GM18858 (cell line): ENCODE results near the gene TMED1.
"Not testable (repeated sequence)": the region's sequence is repeated elsewhere in the genome, so short reads cannot be mapped to it uniquely, and the experiment has no call there.

Experiments
- ATAC-seq: cut with Tn5 transposase; IDR thresholded peaks from one replicate; pipeline ENCODE4 v1.9.1; 2021; ENCODE audit not compliant: unreplicated experiment

Gene TMED1, protein sequence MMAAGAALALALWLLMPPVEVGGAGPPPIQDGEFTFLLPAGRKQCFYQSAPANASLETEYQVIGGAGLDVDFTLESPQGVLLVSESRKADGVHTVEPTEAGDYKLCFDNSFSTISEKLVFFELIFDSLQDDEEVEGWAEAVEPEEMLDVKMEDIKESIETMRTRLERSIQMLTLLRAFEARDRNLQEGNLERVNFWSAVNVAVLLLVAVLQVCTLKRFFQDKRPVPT

DNA sequence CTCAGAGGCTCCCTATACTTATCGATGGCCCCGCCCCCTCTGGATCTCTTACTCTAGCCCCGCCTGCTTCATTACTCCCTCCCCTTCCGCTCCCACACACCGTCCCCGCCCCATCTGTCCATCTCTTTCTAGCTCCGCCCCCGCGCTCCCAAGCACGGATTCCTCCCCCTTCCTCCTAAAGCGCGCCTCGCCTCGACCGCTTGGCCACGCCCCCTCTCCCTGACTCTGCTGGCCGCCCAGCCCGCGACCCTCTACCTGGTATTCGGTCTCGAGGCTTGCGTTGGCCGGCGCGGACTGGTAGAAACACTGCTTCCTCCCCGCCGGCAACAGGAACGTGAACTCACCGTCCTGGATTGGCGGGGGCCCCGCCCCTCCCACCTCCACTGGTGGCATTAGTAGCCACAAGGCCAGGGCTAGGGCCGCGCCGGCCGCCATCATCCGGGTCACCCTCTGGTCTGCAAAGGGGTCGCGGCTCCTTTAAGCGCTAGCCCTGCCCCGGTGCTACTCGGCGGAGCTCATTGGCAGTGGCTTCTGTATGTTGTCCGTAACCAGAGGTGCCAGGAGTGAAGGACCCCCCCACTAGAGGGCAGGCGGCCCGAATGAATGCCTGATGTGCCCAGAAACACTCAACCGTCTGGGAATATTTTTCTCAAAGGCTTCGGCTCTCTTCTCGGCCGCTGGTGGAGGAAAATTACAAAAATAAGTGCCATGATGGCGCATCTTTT, at the start of gene TMED1:
Gene TMED1, minus strand, starts transcription at position 459 of the 725 bp plus-strand sequence. Its CDS starts 21 bp downstream, at position 438.
- peak; percentile 50 for ATAC-seq

- no peak for ATAC-seq
Measured at GRCh38 chr19:10885201-10886169, 49.5 kb upstream of the TMED1 start.

GRCh38 chr19:10884274-10884673, 48.3 kb upstream of the TMED1 start:
- no peak for ATAC-seq

- no peak for ATAC-seq
Measured at GRCh38 chr19:10882108-10882457, 46.1 kb upstream of the TMED1 start.

- ATAC-seq: no peak
Measured at GRCh38 chr19:10881403-10882107, 45.5 kb upstream of the TMED1 start.

DNA sequence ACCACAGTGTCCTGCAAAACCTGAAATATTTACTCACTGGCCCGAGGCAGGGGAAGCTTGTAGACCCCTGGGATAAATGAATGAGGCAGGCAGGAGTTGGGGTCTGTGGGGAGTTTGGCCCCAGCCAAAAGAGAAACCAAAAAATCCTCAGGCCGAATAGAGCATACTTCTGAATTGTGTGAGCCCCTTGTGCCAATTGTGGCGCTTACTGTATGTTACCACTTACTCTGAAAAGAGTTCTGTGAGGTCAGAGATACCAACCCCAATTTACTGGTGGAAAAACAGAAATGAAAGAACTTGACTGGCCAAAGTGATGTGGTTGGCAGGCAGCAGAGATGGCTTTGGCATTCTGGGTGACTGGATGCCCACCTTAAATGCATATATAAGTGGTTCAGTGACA, 42.2 kb upstream of the TMED1 start:
- no peak for ATAC-seq

GRCh38 chr19:10877608-10878007, 41.6 kb upstream of the TMED1 start:
- ATAC-seq: not testable (repeated sequence)

- peak; percentile 44 for ATAC-seq
Measured at GRCh38 chr19:10876459-10877240, 40.6 kb upstream of the TMED1 start.

DNA sequence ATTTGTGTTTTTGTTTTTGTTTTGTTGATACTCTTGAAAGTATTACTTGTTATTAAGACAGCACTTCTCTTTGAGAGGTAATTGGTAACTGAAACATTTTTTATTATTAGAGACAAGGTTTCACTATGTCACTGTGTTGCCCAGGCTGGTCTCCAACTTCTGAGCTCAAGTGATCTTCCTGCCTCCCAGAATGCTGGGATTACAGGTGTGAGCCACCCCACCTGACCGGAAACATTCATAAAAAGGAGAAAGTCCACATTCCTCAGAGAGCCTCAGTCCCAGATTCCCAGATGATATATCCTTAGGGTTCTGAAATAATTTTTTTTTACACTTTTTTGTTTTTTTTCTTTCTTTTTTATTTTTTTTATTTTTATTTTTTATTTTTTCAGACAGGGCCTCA, 38.0 kb upstream of the TMED1 start:
- ATAC-seq: no peak

DNA sequence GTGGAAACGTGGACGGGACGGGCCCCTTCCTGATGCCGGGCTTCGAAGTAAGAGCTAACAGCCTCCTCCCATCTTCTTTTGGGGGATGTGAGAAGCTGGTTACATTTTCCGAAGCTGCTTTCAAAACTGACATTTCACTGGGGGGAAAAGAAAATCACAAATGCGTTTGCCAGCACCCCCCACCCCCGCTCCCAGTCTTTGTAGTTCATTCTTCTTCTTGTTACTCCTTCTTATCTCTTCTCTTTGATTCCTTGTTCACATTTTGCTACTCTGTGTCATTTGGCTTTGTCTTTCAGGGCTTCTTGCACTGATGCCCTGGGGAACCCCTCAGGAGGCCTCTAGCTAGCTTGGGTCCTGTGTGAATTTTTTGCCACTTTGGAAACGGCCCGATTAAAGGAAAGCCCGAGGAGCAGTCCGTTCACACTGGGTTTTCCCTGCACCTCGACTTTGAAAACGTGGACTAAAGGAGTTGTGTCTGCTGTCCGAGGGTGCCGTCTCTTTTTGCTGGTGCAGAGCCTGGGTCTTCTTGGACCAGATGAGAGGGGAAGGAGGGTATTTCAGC, 36.6 kb upstream of the TMED1 start:
- no peak for ATAC-seq

GRCh38 chr19:10871711-10872545, 35.9 kb upstream of the TMED1 start:
- ATAC-seq: peak; percentile 5

DNA sequence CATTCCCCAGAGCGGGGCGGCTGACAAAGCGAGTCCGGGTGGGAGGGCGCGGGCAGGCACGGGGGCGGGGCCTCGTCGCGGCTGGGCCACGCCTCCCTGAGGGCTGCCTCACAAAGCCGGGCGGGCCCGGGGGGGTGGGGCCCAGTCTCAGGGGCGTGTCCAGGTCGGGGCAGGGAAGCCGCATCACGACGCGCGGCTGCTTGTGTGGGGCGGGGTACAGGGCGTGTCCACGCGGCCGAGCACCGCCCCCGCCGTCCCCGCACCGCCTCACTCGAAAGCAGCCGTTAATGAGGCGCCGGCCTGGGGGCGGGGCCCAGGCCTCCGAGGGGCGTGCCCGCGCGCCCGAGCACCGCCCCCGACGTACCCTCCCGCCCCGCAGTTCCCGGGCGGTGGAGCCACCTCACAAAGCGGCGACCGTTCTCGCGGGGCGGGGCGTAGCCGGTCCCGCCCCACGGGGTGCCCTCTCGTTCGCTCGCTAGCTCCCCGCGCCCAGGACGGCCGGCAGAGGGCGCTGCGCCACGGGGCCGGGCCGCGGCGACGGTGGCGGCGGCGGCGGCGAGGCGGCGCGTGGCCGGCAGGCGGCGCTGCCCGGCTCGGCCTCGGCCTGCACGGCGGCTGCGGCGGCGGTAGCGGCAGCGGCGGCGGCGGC, 35.1 kb upstream of the TMED1 start, which contains the start of gene CARM1:
Gene CARM1, plus strand, starts transcription at position 599 of the 649 bp plus-strand sequence. CDS start 150 bp downstream, outside the sequence.
- ATAC-seq: peak; percentile 67

- ATAC-seq: no peak
Measured at GRCh38 chr19:10870501-10870954, 34.5 kb upstream of the TMED1 start.

- not testable (repeated sequence) for ATAC-seq
Measured at GRCh38 chr19:10869872-10870311, 33.9 kb upstream of the TMED1 start.

GRCh38 chr19:10868872-10869547, 33.0 kb upstream of the TMED1 start:
- no peak for ATAC-seq

- no peak for ATAC-seq
Measured at GRCh38 chr19:10866495-10866894, 30.5 kb upstream of the TMED1 start.

GRCh38 chr19:10864538-10864899, 28.5 kb upstream of the TMED1 start:
- ATAC-seq: no peak
